Stimulated activated memory B cell treated with anti-CD40 and anti-IgM and Interleukin-4, amounts not matched to agents 10 μg/mL and 1 μg/mL and 100 μg/mL, for 72 hours (primary cell): ENCODE measurements around the gene CRMP1.
"Not testable (repeated sequence)": the region's sequence is repeated elsewhere in the genome, so short reads cannot be mapped to it uniquely, and the experiment has no call there.

Experiments
- ATAC-seq: fragments of 150-1000 bp; cut with Tn5 transposase; 2 replicates; pipeline ENCODE4 v1.10.0; 2021
- H3K27ac Mint-ChIP-seq: one replicate; pipeline ENCODE4 v1.8.0; 2022; ENCODE audit warnings: mild to moderate bottlenecking, mixed read lengths
- H3K27me3 Mint-ChIP-seq: one replicate; pipeline ENCODE4 v1.8.0; 2022; ENCODE audit warnings: mixed read lengths
- H3K36me3 Mint-ChIP-seq: one replicate; pipeline ENCODE4 v1.8.0; 2022; ENCODE audit warnings: mixed read lengths
- H3K4me1 Mint-ChIP-seq: one replicate; pipeline ENCODE4 v1.8.0; 2022; ENCODE audit warnings: mixed read lengths
- H3K4me3 Mint-ChIP-seq: one replicate; pipeline ENCODE4 v1.8.0; 2022; ENCODE audit warnings: mild to moderate bottlenecking, moderate library complexity, mixed read lengths
- H3K9me3 Mint-ChIP-seq: one replicate; pipeline ENCODE4 v1.8.0; 2022; ENCODE audit warnings: mixed read lengths

CRMP1 gene

DNA sequence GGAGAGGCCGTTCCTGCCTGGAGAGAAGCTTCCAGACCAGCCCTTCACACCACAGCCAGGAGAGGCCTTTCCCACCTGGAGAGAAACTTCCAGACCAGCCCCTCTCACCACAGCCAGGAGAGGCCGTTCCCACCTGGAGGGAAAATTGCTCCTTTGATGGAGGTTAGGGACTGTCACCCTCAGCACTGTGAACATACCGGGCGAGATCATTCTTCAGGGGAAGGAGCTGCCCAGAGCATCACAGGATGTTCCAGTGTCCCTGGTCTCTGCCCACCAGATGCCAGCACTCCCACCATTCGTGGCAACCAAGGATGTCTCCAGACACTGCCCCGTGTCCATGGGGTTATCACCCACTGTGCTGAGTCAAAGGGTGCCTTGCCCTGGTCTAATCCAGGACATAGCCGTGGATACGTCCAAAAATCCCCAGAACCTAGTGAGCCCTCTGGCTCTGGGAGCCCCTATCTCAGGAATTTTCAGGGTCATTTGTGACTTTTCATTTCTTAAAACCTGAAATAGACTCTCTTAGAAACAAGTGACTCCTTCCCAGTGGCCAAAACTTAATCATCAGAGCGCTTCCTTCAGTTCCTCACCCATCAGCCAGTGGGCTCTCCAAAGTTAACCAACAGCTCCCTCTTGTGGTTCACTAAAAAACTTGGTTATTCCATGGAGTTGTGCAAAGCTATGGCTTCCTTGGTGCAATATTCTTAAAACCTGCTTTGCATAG lies 80.2 kb downstream of the CRMP1 start:
- Mint-ChIP-seq H3K27ac (no peak overlapping the region), H3K4me1 (no peaks in the 10 kb centered on the region), H3K4me3 (no peak overlapping the region), H3K27me3 (peaks cover 28% of the 10 kb centered on the region), H3K36me3 (no peaks in the 10 kb centered on the region), H3K9me3 (no peaks in the 10 kb centered on the region)
- peak; percentile 54 for ATAC-seq

DNA sequence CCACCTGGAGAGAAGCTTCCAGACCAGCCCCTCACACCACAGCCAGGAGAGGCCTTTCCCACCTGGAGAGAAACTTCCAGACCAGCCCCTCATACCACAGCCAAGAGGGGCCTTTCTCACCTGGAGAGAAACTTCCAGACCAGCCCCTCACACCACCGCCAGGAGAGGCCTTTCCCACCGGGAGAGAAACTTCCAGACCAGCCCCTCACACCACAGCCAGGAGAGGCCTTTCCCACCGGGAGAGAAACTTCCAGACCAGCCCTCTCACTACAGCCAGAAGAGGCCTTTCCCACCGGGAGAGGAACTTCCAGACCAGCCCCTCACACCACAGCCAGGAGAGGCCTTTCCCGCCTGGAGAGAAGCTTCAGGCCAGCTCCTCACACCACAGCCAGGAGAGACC lies 80.8 kb downstream of the CRMP1 start:
- H3K4me1 Mint-ChIP-seq, H3K4me3 Mint-ChIP-seq, ATAC-seq, H3K27ac Mint-ChIP-seq, H3K9me3 Mint-ChIP-seq, H3K36me3 Mint-ChIP-seq: not testable (repeated sequence)
- H3K27me3 Mint-ChIP-seq: peaks cover 27% of the 10 kb centered on the region

GRCh38 chr4:5810770-5811430 lies 82.0 kb downstream of the CRMP1 start:
- Mint-ChIP-seq H3K4me1 (no peaks in the 10 kb centered on the region), H3K4me3 (no peak overlapping the region), H3K27ac (no peak overlapping the region), H3K9me3 (no peaks in the 10 kb centered on the region), H3K27me3 (peaks cover 19% of the 10 kb centered on the region), H3K36me3 (no peaks in the 10 kb centered on the region)
- ATAC-seq: no peak

DNA sequence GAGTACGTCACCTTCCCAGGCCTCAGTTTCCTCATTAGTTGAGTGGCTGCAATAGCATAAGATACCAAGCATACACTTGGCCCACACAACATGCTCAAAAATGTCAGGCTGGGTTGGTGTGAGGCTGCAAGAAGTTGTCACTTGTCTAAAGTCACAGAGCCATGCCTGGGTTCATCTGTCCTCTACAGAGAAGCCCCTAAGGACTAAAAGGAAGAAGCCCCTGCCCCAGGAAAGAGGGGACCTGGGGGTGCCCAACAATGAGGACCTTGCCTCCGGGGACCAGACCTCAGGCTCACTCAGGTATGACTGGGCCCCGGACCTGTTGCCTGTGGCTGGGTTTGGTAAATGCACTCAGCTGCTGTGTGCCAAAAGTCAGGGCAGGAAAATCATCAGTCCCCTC lies 82.7 kb downstream of the CRMP1 start:
- ATAC-seq: no peak
- Mint-ChIP-seq H3K27me3 (peaks cover 14% of the 10 kb centered on the region), H3K36me3 (no peaks in the 10 kb centered on the region), H3K4me3 (no peak overlapping the region), H3K27ac (no peak overlapping the region), H3K9me3 (no peaks in the 10 kb centered on the region), H3K4me1 (no peaks in the 10 kb centered on the region)

GRCh38 chr4:5809216-5809776 lies 83.6 kb downstream of the CRMP1 start:
- ATAC-seq: no peak
- H3K4me1 Mint-ChIP-seq: no peaks in the 10 kb centered on the region
- H3K36me3 Mint-ChIP-seq: no peaks in the 10 kb centered on the region
- H3K4me3 Mint-ChIP-seq: no peak overlapping the region
- H3K27ac Mint-ChIP-seq: no peak overlapping the region
- peaks cover 9% of the 10 kb centered on the region for H3K27me3 Mint-ChIP-seq
- no peaks in the 10 kb centered on the region for H3K9me3 Mint-ChIP-seq

DNA sequence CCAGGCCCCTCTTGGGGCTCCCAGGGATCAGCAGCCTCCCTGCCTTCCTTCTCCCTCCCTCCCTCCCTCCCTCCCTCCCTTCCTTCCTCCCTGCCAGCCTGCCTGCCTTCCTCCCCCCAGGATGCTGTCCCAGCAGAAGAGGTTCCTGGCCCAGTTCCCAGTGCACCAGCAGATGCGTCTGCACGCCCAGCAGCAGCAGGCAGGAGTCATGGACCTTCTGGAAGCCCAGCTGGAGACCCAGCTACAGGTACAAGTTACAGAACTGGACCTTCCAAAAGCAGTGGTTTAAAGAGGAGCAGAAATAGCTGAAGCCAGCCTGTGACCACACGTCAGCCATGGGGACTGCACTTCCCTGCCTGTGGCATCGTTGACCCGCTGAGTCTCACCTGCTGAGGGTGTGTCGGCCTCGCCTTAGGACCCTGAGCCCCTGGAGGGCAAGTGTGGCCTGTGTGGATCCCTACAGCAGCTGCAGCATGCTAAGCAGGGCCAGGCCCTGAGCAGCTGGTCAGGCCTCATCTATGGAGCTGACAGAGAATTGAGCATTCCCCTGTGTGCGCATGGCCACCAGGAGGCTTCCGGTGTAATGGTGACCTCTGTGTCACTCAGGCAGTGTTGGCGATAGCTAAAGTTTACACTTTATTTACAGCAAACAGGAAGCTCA lies 84.7 kb downstream of the CRMP1 start:
- no peak overlapping the region for H3K27ac Mint-ChIP-seq
- no peaks in the 10 kb centered on the region for H3K36me3 Mint-ChIP-seq
- H3K4me1 Mint-ChIP-seq: no peaks in the 10 kb centered on the region
- no peaks in the 10 kb centered on the region for H3K27me3 Mint-ChIP-seq
- ATAC-seq: no peak
- H3K9me3 Mint-ChIP-seq: no peaks in the 10 kb centered on the region
- H3K4me3 Mint-ChIP-seq: no peak overlapping the region

- Mint-ChIP-seq H3K4me1 (no peaks in the 10 kb centered on the region), H3K27me3 (no peaks in the 10 kb centered on the region), H3K36me3 (no peaks in the 10 kb centered on the region), H3K9me3 (no peaks in the 10 kb centered on the region), H3K4me3 (no peak overlapping the region), H3K27ac (no peak overlapping the region)
- no peak for ATAC-seq
Measured at GRCh38 chr4:5805270-5805669, 87.6 kb downstream of the CRMP1 start.

- no peaks in the 10 kb centered on the region for H3K36me3 Mint-ChIP-seq
- no peaks in the 10 kb centered on the region for H3K4me1 Mint-ChIP-seq
- no peak overlapping the region for H3K4me3 Mint-ChIP-seq
- H3K27ac Mint-ChIP-seq: no peak overlapping the region
- H3K9me3 Mint-ChIP-seq: no peaks in the 10 kb centered on the region
- no peaks in the 10 kb centered on the region for H3K27me3 Mint-ChIP-seq
- ATAC-seq: no peak
Measured at GRCh38 chr4:5804656-5805055, 88.2 kb downstream of the CRMP1 start.

- H3K4me3 Mint-ChIP-seq: no peak overlapping the region
- H3K27ac Mint-ChIP-seq: no peak overlapping the region
- ATAC-seq: no peak
- no peaks in the 10 kb centered on the region for H3K9me3 Mint-ChIP-seq
- no peaks in the 10 kb centered on the region for H3K36me3 Mint-ChIP-seq
- H3K4me1 Mint-ChIP-seq: no peaks in the 10 kb centered on the region
- H3K27me3 Mint-ChIP-seq: peaks cover 7% of the 10 kb centered on the region
Measured at GRCh38 chr4:5802565-5802964, 90.3 kb downstream of the CRMP1 start.

- no peak for ATAC-seq
- Mint-ChIP-seq H3K4me1 (no peaks in the 10 kb centered on the region), H3K27ac (no peak overlapping the region), H3K36me3 (no peaks in the 10 kb centered on the region), H3K9me3 (no peaks in the 10 kb centered on the region), H3K4me3 (no peak overlapping the region), H3K27me3 (peaks cover 7% of the 10 kb centered on the region)
Measured at GRCh38 chr4:5801696-5802095, 91.2 kb downstream of the CRMP1 start.

DNA sequence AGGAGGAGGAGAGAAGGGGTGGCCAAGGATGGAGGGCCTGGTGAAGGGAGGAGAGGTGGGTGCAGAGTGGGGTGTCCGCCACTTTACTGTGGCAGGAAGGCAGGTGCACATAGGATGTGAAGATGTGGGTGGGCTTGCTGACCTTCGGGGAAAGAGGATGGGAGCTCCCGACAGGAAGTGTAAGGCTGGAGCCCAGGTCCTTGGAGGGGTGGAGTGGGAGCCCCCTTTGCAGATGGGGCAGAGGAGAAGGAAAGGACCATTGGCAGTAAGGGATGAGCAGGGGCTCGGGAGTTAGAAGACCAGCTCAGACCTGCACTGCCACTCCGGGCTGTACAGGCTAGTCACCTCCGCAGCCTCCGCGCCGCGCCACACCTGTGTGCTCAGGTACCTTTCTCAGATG lies 92.4 kb downstream of the CRMP1 start:
- Mint-ChIP-seq H3K36me3 (no peaks in the 10 kb centered on the region), H3K27ac (no peak overlapping the region), H3K4me1 (no peaks in the 10 kb centered on the region), H3K4me3 (no peak overlapping the region), H3K9me3 (peaks cover 4% of the 10 kb centered on the region), H3K27me3 (peaks cover 7% of the 10 kb centered on the region)
- ATAC-seq: no peak

DNA sequence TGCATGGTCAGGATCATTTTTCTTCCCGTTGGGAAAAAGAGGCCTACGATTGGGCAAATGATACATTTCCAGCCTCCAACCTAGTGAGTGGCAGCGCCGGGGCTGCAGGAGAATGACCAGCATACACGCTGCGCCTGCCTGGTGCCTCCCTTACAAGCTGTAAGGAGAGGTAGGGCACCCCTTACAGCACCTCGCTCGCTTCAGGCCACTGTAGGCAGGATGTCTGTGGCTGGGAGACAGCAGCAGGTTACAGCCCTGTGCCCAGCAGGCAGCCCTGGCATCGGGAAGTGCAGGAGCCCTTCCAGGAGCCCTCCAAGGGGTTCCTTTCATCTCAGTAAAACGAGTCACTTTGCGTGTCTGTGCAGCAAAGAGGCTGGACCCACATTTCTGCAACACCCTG lies 93.5 kb downstream of the CRMP1 start:
- H3K4me1 Mint-ChIP-seq: no peaks in the 10 kb centered on the region
- peaks cover 7% of the 10 kb centered on the region for H3K27me3 Mint-ChIP-seq
- ATAC-seq: no peak
- H3K27ac Mint-ChIP-seq: no peak overlapping the region
- no peaks in the 10 kb centered on the region for H3K36me3 Mint-ChIP-seq
- H3K9me3 Mint-ChIP-seq: peaks cover 4% of the 10 kb centered on the region
- H3K4me3 Mint-ChIP-seq: no peak overlapping the region

GRCh38 chr4:5798946-5799345 lies 93.9 kb downstream of the CRMP1 start:
- no peaks in the 10 kb centered on the region for H3K36me3 Mint-ChIP-seq
- no peak for ATAC-seq
- H3K9me3 Mint-ChIP-seq: peaks cover 4% of the 10 kb centered on the region
- H3K27ac Mint-ChIP-seq: no peak overlapping the region
- H3K27me3 Mint-ChIP-seq: peaks cover 7% of the 10 kb centered on the region
- no peak overlapping the region for H3K4me3 Mint-ChIP-seq
- H3K4me1 Mint-ChIP-seq: no peaks in the 10 kb centered on the region

GRCh38 chr4:5798462-5798861 lies 94.4 kb downstream of the CRMP1 start:
- Mint-ChIP-seq H3K27me3 (peaks cover 7% of the 10 kb centered on the region), H3K9me3 (peaks cover 4% of the 10 kb centered on the region), H3K36me3 (no peaks in the 10 kb centered on the region), H3K27ac (no peak overlapping the region), H3K4me3 (no peak overlapping the region), H3K4me1 (no peaks in the 10 kb centered on the region)
- ATAC-seq: no peak

- H3K27me3 Mint-ChIP-seq: peaks cover 7% of the 10 kb centered on the region
- no peaks in the 10 kb centered on the region for H3K36me3 Mint-ChIP-seq
- H3K4me3 Mint-ChIP-seq: no peak overlapping the region
- H3K27ac Mint-ChIP-seq: no peak overlapping the region
- peaks cover 4% of the 10 kb centered on the region for H3K9me3 Mint-ChIP-seq
- no peaks in the 10 kb centered on the region for H3K4me1 Mint-ChIP-seq
- ATAC-seq: no peak
Measured at GRCh38 chr4:5797866-5798265, 95.0 kb downstream of the CRMP1 start.

DNA sequence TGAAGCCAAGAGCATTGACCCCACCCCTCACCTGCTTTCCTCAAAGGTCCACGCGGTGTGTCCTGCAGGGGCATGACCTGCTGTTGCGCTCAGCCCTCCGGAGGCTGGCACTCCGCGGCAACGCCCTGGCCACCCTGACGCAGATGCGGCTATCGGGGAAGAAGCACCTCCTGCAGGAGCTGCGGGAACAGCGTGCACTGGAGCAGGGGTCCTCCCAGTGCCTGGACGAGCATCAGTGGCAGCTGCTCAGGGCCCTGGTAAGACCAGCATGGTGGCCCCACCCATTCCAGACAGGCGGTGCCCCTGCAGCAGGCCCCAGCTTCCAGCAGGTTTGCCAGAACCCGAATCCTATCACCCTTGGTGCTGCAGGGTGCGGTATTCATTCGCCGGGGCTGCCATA lies 95.9 kb downstream of the CRMP1 start:
- H3K9me3 Mint-ChIP-seq: peaks cover 4% of the 10 kb centered on the region
- no peak for ATAC-seq
- H3K4me3 Mint-ChIP-seq: no peak overlapping the region
- H3K27ac Mint-ChIP-seq: no peak overlapping the region
- H3K36me3 Mint-ChIP-seq: no peaks in the 10 kb centered on the region
- H3K4me1 Mint-ChIP-seq: no peaks in the 10 kb centered on the region
- H3K27me3 Mint-ChIP-seq: peaks cover 7% of the 10 kb centered on the region
